ENCODE results near the gene PRKCI.

The PRKCI gene

DNA sequence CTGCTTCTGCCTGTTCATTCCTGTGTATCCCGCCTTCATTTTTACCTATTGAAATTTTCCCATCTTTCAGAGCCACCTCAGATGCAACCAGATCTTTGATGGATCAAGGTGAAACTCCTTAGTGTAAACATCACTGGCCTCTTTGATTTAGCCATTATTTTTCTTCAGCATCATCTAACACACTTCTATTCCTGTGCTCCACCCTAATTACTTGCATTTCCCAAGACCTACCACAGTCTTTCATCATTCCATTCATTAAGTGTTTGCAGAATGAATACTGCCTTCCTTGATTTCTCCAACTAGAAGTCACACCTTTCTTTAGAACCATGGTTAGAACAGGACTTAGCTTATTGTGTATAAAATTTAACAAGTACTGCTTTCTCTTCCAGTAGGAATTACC lies 79.8 kb downstream of the PRKCI start:
- no peaks in the 10 kb centered on the region for H3K79me2 ChIP-seq
- no peak overlapping the region for H3K4me2 ChIP-seq (ENCODE audit: low read length)
- H3K9ac ChIP-seq = no peak overlapping the region
- H2AFZ ChIP-seq = no peak overlapping the region
- H3K9me3 ChIP-seq (ENCODE audit: control insufficient read depth, low read length) = no peaks in the 10 kb centered on the region
- TF ChIP-seq, protein P1, sequence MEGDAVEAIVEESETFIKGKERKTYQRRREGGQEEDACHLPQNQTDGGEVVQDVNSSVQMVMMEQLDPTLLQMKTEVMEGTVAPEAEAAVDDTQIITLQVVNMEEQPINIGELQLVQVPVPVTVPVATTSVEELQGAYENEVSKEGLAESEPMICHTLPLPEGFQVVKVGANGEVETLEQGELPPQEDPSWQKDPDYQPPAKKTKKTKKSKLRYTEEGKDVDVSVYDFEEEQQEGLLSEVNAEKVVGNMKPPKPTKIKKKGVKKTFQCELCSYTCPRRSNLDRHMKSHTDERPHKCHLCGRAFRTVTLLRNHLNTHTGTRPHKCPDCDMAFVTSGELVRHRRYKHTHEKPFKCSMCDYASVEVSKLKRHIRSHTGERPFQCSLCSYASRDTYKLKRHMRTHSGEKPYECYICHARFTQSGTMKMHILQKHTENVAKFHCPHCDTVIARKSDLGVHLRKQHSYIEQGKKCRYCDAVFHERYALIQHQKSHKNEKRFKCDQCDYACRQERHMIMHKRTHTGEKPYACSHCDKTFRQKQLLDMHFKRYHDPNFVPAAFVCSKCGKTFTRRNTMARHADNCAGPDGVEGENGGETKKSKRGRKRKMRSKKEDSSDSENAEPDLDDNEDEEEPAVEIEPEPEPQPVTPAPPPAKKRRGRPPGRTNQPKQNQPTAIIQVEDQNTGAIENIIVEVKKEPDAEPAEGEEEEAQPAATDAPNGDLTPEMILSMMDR (IDR thresholded peaks at IDR 0.05) = no peak
- H3K4me1 ChIP-seq = no peaks in the 10 kb centered on the region
- no peaks in the 10 kb centered on the region for H3K36me3 ChIP-seq (ENCODE audit: control insufficient read depth, insufficient read depth, low read length)
- H3K4me3 ChIP-seq (ENCODE audit: low read depth, low read length) = no peak overlapping the region
- no peaks in the 10 kb centered on the region for H3K27me3 ChIP-seq (ENCODE audit: control insufficient read depth, insufficient read depth, low read length)
- H3K27ac ChIP-seq = no peak overlapping the region

DNA sequence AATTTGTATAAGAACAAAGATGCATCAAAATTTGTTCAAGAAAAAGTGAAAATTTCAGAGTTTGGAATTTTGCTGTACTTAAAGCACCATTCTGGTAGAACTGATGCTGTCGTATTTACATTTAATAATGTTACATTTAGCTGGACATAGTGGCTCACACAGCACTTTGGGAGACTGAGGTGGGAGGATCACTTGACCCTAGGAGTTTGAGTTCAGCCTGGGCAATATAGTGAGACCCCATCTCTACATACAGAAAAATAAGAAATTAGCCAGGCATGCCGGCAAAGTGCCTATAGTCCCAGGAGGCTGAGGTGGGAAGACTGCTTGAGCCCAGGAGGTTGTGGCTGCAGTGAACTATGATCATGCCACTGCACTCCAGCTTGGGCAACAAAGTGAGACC lies 83.8 kb downstream of the PRKCI start:
- no peak overlapping the region for H3K27ac ChIP-seq
- no peaks in the 10 kb centered on the region for H3K9me3 ChIP-seq (ENCODE audit: control insufficient read depth, low read length)
- no peaks in the 10 kb centered on the region for H3K36me3 ChIP-seq (ENCODE audit: control insufficient read depth, insufficient read depth, low read length)
- H3K4me3 ChIP-seq (ENCODE audit: low read depth, low read length) = no peak overlapping the region
- TF ChIP-seq, protein P1 (IDR thresholded peaks at IDR 0.05) = no peak
- no peaks in the 10 kb centered on the region for H3K79me2 ChIP-seq
- H3K4me1 ChIP-seq = no peaks in the 10 kb centered on the region
- no peak overlapping the region for H3K9ac ChIP-seq
- H3K27me3 ChIP-seq (ENCODE audit: control insufficient read depth, insufficient read depth, low read length) = no peaks in the 10 kb centered on the region
- no peak overlapping the region for H3K4me2 ChIP-seq (ENCODE audit: low read length)
- no peak overlapping the region for H2AFZ ChIP-seq

- H3K9ac ChIP-seq = no peak overlapping the region
- no peak overlapping the region for H3K27ac ChIP-seq
- H3K79me2 ChIP-seq = no peaks in the 10 kb centered on the region
- H3K4me2 ChIP-seq (ENCODE audit: low read length) = no peak overlapping the region
- H2AFZ ChIP-seq = no peak overlapping the region
- no peaks in the 10 kb centered on the region for H3K27me3 ChIP-seq (ENCODE audit: control insufficient read depth, insufficient read depth, low read length)
- no peaks in the 10 kb centered on the region for H3K9me3 ChIP-seq (ENCODE audit: control insufficient read depth, low read length)
- H3K4me3 ChIP-seq (ENCODE audit: low read depth, low read length) = no peak overlapping the region
- TF ChIP-seq, protein P1 (IDR thresholded peaks at IDR 0.05) = no peak
- H3K4me1 ChIP-seq = no peaks in the 10 kb centered on the region
- no peaks in the 10 kb centered on the region for H3K36me3 ChIP-seq (ENCODE audit: control insufficient read depth, insufficient read depth, low read length)
Observed at GRCh38 chr3:170307671-170308405, 85.6 kb downstream of the PRKCI start.

DNA sequence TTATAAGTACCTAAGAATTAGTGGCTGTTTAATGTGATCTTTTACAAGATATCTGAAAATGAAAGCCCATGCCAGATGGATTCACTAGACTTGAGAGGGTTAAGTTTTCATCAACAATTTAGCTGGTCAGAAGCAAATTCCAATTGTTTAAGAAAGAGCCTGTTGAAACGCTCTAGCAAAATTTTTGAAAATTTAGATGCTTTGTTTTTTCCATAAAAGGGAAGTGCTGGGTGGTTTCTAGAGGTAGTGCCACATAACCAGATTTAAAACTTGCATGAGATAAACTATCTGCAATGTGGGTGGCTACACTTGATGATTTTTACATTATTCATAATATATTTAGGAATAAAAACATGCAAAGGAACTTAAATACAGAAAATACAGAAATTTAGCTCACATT lies 86.8 kb downstream of the PRKCI start:
- Histone ChIP-seq H3K9ac (no peak overlapping the region), H3K27ac (no peak overlapping the region), H3K79me2 (no peaks in the 10 kb centered on the region), H3K4me3 (ENCODE audit: low read depth, low read length) (no peak overlapping the region), H3K4me2 (ENCODE audit: low read length) (no peak overlapping the region), H3K36me3 (ENCODE audit: control insufficient read depth, insufficient read depth, low read length) (no peaks in the 10 kb centered on the region), H3K27me3 (ENCODE audit: control insufficient read depth, insufficient read depth, low read length) (no peaks in the 10 kb centered on the region), H3K9me3 (ENCODE audit: control insufficient read depth, low read length) (no peaks in the 10 kb centered on the region), H2AFZ (no peak overlapping the region), H3K4me1 (no peaks in the 10 kb centered on the region)
- TF ChIP-seq, protein P1 (IDR thresholded peaks at IDR 0.05) = no peak

GRCh38 chr3:170317954-170318353 lies 95.7 kb downstream of the PRKCI start:
- no peaks in the 10 kb centered on the region for H3K9me3 ChIP-seq (ENCODE audit: control insufficient read depth, low read length)
- H3K4me1 ChIP-seq = no peaks in the 10 kb centered on the region
- H3K4me2 ChIP-seq (ENCODE audit: low read length) = no peak overlapping the region
- no peaks in the 10 kb centered on the region for H3K27me3 ChIP-seq (ENCODE audit: control insufficient read depth, insufficient read depth, low read length)
- H2AFZ ChIP-seq = no peak overlapping the region
- no peak overlapping the region for H3K9ac ChIP-seq
- no peaks in the 10 kb centered on the region for H3K79me2 ChIP-seq
- H3K27ac ChIP-seq = no peak overlapping the region
- no peak overlapping the region for H3K4me3 ChIP-seq (ENCODE audit: low read depth, low read length)
- TF ChIP-seq, protein P1 (IDR thresholded peaks at IDR 0.05) = no peak
- H3K36me3 ChIP-seq (ENCODE audit: control insufficient read depth, insufficient read depth, low read length) = no peaks in the 10 kb centered on the region
